ENCODE data around the gene PRR20G. TPM values are rescaled to one million over a fixed set of nuclear protein-coding genes. Genes with fewer than 3 reads are reported as not detected.
A peak's percentile ranks its signal among the peaks of the same experiment; 100 is the strongest.

PRR20G gene
- total RNA-seq, 1 experiment from 2014 or later: 0.30 TPM

DNA sequence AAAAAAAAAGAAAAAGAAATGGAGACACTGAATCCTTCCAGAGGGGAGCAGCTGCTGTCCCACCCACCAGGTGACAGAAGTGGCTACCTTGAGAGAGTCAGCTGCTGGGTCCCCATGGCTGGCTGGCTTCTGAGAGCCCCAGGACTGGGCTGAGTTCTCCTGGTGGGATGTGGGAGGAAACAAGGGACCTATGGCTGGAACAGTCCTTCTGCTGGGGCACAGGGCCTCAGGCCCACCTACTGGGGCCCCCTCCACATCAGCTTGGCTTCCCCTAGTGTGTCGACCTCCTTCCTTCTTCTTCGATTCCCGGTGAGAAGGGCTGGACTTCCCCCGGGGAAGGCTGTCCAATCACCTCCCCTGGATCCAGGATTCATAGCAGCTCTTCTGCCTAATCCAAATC lies 32.3 kb downstream of the PRR20G start:
- H2AFZ ChIP-seq (ENCODE audit: low read depth, low read length, poor library complexity, severe bottlenecking): no peak overlapping the region

DNA sequence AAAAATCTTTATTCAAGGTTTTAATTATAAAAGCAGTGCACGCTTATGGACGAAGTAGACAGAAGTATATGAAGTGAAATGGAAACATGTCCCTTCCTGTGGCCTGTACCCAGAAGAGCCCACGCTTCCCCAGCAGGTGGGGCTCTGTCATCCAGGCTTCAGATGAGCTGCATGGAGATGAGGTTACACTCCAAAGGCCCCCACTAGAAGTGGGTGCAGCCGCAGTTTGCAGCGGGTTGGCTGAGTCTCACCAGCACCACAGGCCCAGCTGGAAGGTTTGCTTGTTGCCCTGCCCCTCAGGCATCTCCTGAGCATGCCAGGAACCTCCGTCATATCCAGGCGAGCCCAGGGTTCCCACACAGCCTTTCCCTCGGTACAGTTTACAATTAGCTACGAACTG lies 33.1 kb downstream of the PRR20G start:
- Histone ChIP-seq H3K4me3 (replicated peaks in 1 of 2; ENCODE audit: low read depth in 1 of 2, low read length in 2 of 2) (no peak overlapping the region), H4K20me1 (ENCODE audit: insufficient read depth) (no peaks in the 10 kb centered on the region), H2AFZ (ENCODE audit: low read depth, low read length, poor library complexity, severe bottlenecking) (no peak overlapping the region), H3K4me2 (ENCODE audit: low read length) (no peak overlapping the region), H3K9me2 (ENCODE audit: insufficient read depth) (no peaks in the 10 kb centered on the region), H3K27ac (ENCODE audit: low read depth, low read length) (no peak overlapping the region), H3K9me3 (ENCODE audit: control insufficient read depth in 1 of 2, insufficient read depth in 1 of 2, low read depth in 1 of 2, low read length in 2 of 2) (no peaks in the 10 kb centered on the region), H3K27me3 (ENCODE audit: insufficient read depth, low read length) (no peaks in the 10 kb centered on the region), H3K36me3 (ENCODE audit: control insufficient read depth in 1 of 2, insufficient read depth in 2 of 2, low read length in 2 of 2) (no peaks in the 10 kb centered on the region), H3K9ac (ENCODE audit: low read length) (no peak overlapping the region), H3K79me2 (ENCODE audit: insufficient read depth, low read length) (no peaks in the 10 kb centered on the region), H3K4me1 (ENCODE audit: control insufficient read depth in 1 of 2, insufficient read depth in 2 of 2, low read length in 2 of 2) (no peaks in the 10 kb centered on the region)
- ATAC-seq (peak; percentile 91), DNase-seq (ENCODE audit: low read depth, low spot score) (peak; percentile 15)
- CTCF ChIA-PET: interaction anchor here (0.8 to 2.0 kb wide), 7 partner anchors 9 to 201 kb away, joined by 3 to 13 read pairs (median 4); no protein-coding TSS in a partner anchor
- POLR2A ChIA-PET: no interaction called here
- peak; percentile 72 for TF ChIP-seq RAD21 (IDR thresholded peaks at IDR 0.05; ENCODE audit: low read depth)
- no peak for TF ChIP-seq POLR2A (IDR thresholded peaks at IDR 0.05; ENCODE audit: borderline replicate concordance, extremely low read depth, insufficient read depth, insufficient read length)
- no peak for TF ChIP-seq EZH2 (IDR thresholded peaks at IDR 0.05)
- TF ChIP-seq TCF7L2 (IDR thresholded peaks at IDR 0.05; ENCODE audit: borderline replicate concordance, extremely low read depth, insufficient read depth, insufficient read length): no peak
- TF ChIP-seq CBX3 (IDR thresholded peaks at IDR 0.05; ENCODE audit: low read depth): no peak
- TF ChIP-seq, protein P1, sequence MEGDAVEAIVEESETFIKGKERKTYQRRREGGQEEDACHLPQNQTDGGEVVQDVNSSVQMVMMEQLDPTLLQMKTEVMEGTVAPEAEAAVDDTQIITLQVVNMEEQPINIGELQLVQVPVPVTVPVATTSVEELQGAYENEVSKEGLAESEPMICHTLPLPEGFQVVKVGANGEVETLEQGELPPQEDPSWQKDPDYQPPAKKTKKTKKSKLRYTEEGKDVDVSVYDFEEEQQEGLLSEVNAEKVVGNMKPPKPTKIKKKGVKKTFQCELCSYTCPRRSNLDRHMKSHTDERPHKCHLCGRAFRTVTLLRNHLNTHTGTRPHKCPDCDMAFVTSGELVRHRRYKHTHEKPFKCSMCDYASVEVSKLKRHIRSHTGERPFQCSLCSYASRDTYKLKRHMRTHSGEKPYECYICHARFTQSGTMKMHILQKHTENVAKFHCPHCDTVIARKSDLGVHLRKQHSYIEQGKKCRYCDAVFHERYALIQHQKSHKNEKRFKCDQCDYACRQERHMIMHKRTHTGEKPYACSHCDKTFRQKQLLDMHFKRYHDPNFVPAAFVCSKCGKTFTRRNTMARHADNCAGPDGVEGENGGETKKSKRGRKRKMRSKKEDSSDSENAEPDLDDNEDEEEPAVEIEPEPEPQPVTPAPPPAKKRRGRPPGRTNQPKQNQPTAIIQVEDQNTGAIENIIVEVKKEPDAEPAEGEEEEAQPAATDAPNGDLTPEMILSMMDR (IDR thresholded peaks at IDR 0.05 in 2 of 3, conservative IDR thresholded peaks at IDR 0.05 in 1 of 3; ENCODE audit: borderline replicate concordance in 1 of 3, insufficient read depth in 1 of 3, low read depth in 2 of 3, low read length in 2 of 3): peak; percentile 49 to 65 (median 64); a peak in 4 of 6 replicates
- RAD21 ChIA-PET (ENCODE audit: low non-redundant PET in 1 of 2, low total read pairs in 2 of 2, uncharacterized antibody in 2 of 2, unreplicated experiment in 2 of 2): interaction anchor here in 1 of 2 experiments (1.0 kb wide), 1 partner anchor 201 kb away, joined by 4 read pairs; no protein-coding TSS in a partner anchor
- no TSS peak for BruUV-seq (replicated peaks)
- intact Hi-C loops (cut with micrococcal nuclease): loop anchor here (1.0 kb wide), 1 partner anchor 201 kb away; no protein-coding TSS in a partner anchor

More for the DNA sequence above, 32.3 kb downstream of the PRR20G start:
- ChIA-PET RAD21 (ENCODE audit: low non-redundant PET in 1 of 2, low total read pairs in 2 of 2, uncharacterized antibody in 2 of 2, unreplicated experiment in 2 of 2) (interaction anchor here in 1 of 2 experiments (1.0 kb wide), 1 partner anchor 200 kb away, joined by 4 read pairs; no protein-coding TSS in a partner anchor), CTCF (interaction anchor here (0.8 to 2.0 kb wide), 5 partner anchors 9 to 200 kb away, joined by 3 to 13 read pairs (median 4); no protein-coding TSS in a partner anchor), POLR2A (no interaction called here)
- Histone ChIP-seq H3K4me2 (ENCODE audit: low read length) (no peak overlapping the region), H3K9me3 (ENCODE audit: control insufficient read depth in 1 of 2, insufficient read depth in 1 of 2, low read depth in 1 of 2, low read length in 2 of 2) (no peaks in the 10 kb centered on the region), H3K79me2 (ENCODE audit: insufficient read depth, low read length) (no peaks in the 10 kb centered on the region), H3K4me1 (ENCODE audit: control insufficient read depth in 1 of 2, insufficient read depth in 2 of 2, low read length in 2 of 2) (no peaks in the 10 kb centered on the region), H3K9me2 (ENCODE audit: insufficient read depth) (no peaks in the 10 kb centered on the region), H3K9ac (ENCODE audit: low read length) (no peak overlapping the region), H3K27ac (ENCODE audit: low read depth, low read length) (no peak overlapping the region), H3K27me3 (ENCODE audit: insufficient read depth, low read length) (no peaks in the 10 kb centered on the region), H3K4me3 (replicated peaks in 1 of 2; ENCODE audit: low read depth in 1 of 2, low read length in 2 of 2) (no peak overlapping the region), H4K20me1 (ENCODE audit: insufficient read depth) (no peaks in the 10 kb centered on the region), H3K36me3 (ENCODE audit: control insufficient read depth in 1 of 2, insufficient read depth in 2 of 2, low read length in 2 of 2) (no peaks in the 10 kb centered on the region)
- TF ChIP-seq, protein P2, sequence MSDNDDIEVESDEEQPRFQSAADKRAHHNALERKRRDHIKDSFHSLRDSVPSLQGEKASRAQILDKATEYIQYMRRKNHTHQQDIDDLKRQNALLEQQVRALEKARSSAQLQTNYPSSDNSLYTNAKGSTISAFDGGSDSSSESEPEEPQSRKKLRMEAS (IDR thresholded peaks at IDR 0.05): no peak
- TF ChIP-seq SRF (IDR thresholded peaks at IDR 0.05; ENCODE audit: low read depth): no peak
- TF ChIP-seq, protein P3, sequence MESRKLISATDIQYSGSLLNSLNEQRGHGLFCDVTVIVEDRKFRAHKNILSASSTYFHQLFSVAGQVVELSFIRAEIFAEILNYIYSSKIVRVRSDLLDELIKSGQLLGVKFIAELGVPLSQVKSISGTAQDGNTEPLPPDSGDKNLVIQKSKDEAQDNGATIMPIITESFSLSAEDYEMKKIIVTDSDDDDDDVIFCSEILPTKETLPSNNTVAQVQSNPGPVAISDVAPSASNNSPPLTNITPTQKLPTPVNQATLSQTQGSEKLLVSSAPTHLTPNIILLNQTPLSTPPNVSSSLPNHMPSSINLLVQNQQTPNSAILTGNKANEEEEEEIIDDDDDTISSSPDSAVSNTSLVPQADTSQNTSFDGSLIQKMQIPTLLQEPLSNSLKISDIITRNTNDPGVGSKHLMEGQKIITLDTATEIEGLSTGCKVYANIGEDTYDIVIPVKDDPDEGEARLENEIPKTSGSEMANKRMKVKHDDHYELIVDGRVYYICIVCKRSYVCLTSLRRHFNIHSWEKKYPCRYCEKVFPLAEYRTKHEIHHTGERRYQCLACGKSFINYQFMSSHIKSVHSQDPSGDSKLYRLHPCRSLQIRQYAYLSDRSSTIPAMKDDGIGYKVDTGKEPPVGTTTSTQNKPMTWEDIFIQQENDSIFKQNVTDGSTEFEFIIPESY (IDR thresholded peaks at IDR 0.05; ENCODE audit: extremely low read depth, insufficient replicate concordance, low read length): no peak
- no peak for TF ChIP-seq ZFX (IDR thresholded peaks at IDR 0.05)
- TF ChIP-seq EGR1 (IDR thresholded peaks at IDR 0.05; ENCODE audit: low read depth): no peak
- TF ChIP-seq CEBPB (IDR thresholded peaks at IDR 0.05; ENCODE audit: low read depth): no peak
- TF ChIP-seq ZNF274 (IDR thresholded peaks at IDR 0.05; ENCODE audit: low read depth, low read length): no peak
- TF ChIP-seq POLR2AphosphoS5 (IDR thresholded peaks at IDR 0.05; ENCODE audit: low read depth, low read length): no peak
- TF ChIP-seq SP1 (IDR thresholded peaks at IDR 0.05; ENCODE audit: low read depth): no peak
- intact Hi-C loops (cut with micrococcal nuclease): no loop called here
- no TSS peak for BruUV-seq (replicated peaks)
- DNase-seq (ENCODE audit: low read depth, low spot score) (no peak), ATAC-seq (no peak)
